RPMI8226 (cell line): ENCODE data around the gene RFC4.

Experiments used
- DNase-seq: peaks from one replicate; pipeline ENCODE4 v3.0.0-alpha.2; 2015

RFC4 gene

DNA sequence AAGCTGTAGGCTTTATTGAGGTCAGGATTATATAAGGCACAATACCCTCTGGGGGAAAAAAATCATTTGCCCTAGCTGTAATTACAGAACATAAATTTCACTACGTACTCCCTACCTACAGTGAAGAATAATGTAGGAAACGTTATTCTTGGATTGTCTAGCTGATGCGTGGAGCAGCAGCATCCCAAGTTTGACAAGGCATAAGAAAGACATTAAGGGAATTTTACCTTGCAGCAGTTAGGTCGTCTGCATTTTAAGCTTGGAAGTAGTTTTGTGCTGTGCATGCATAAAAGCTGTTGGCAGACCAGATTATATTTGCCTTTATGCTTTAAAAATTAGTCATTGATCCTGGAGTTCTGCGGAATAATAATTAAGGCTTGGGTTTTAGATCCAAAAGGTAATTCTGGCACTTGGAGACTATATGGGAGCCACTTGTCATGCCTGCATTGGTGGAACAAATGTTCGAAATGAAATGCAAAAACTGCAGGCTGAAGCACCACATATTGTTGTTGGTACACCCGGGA, 20.7 kb downstream of the RFC4 start:
- DNase-seq: no peak

DNA sequence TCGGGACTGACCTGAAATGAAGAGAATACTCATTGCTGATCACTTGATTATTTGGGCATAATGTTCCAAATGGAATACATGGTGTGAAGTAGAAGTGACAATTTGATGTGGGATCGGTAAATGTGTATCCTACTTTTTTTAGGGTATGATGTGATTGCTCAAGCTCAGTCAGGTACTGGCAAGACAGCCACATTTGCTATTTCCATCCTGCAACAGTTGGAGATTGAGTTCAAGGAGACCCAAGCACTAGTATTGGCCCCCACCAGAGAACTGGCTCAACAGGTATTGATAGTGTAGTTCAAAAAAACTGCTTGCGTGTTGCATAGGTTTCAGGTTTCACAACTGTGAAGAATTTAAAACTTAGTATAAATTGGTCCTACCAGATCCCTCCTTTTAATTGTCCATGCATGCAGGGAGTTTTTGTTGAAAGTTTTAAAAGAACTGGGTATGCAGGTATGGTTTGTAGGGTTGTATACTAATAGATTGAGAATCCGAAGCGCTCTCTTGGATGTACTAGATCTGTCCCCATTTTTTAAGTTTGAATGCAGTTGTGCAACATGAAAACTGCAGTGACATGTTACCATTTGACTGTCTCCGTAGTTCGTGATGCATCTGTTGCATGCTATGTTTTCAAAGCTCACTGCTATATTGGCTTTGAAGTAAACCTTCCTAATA, 21.3 kb downstream of the RFC4 start:
- DNase-seq: no peak

DNA sequence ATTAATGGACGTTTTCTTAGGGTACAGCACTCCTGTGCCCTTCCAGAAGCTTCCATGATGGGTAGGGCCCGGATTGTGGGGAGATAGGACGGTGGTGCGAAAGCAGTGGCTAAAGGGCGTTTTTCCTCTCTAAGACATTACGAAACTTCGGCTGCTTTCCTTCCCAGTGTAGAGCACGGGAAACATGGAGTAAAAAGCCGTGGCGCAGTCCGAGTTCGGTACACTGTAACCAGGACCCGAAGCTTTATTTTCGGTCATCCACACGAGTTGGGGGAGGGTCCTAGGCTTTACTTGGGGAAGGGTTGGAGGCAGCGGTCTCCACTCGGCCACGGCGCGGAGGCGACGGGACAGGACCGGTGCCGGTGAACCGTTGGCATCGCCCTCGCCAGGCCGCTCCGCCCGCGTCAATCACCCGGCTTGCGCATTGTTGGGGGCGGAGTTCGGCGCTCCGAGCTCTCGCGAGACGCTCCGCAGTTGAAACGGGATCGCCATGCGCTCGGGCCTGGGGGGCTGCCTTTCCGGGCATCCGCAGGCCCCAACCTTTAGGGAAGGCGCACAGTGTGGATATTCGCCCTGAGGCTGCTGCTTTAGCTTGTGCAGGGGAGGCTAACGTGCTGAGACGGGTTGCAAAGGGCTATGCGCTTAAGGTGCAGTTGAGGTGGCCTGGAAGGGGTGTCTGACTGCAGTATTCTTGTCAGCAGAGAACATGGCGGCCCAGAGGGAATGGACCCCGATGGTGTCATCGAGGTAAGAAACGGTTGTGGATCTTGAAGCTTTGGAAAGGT, 22.4 kb downstream of the RFC4 start:
- DNase-seq: peak; percentile 89

DNA sequence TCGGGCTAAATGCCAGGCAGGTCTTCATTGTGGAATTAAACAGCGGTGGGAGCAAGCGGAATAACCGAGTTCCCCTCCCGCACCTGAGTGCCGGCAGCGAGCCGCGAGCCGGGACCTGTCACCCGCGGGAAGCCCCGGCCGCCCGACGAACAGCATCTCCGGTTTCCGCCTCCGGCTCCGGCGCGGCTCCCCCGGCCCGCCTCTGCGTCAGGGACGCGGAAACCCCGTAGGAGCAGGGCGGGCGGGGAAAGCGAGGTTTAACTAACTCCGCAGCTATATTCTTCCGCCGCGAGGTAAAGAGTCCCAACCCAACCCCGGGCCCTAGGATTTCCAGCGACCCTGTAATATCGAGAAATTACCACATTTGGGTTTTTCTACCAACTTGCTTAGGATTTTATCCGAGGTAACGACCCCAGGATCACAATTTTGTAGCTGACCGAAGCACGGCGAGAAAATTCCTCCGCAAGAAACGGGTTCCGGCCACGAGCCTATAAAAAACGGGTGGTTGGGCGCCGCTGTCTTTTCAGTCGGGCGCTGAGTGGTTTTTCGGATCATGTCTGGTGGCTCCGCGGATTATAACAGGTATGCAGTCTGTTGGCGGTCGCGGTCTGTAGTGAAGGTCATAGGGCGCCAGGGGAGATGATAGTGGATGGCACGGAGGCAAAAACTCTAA, 23.1 kb downstream of the RFC4 start, which contains the start of gene EIF4A2:
Gene EIF4A2 (plus strand): TSS at position 520 of the 673 bp plus-strand sequence. CDS start 34 bp downstream, at position 554.
- DNase-seq: peak; percentile 95

DNA sequence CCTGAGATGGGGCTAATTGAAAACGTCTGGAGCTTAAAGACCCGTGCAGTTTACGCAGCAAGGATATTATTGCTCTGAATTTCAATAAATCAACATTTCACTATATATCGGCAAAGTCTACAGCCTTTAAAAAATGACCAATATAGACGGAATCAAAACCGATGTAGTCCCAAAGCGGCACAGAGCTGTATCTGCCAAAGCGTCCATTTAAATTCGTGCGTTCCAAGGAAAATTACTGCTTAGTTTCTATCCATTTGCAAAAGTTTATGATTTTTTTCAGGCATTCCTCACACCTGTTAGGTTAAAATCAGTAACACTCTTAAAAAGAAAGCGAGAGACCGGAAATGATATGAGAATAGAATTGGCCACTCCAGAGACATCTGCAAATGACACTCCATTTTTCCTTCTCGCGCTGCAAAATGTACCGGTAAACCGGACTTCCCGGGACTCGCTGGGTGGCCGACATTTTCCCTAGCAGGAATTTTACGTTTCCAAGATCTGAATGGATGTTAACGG, 23.7 kb downstream of the RFC4 start:
- DNase-seq: peak; percentile 45

DNA sequence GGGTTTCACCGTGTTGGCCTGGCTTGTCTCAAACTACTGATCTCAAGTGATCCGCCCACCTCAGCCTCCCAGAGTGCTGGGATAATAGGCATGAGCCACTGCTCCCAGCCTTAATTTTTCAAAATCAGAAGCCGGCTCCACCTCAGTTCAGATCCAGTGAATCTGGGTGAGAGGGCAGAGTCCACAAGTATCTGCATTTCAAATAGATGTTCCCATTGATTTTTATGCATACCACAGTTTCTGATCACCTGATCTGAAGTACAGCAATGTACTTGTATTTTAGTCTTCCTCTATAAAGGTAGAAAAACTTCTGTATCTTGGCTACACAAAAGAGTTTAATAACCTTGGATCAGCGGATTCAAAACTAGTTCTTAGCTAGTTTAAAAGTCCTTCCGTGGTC, 27.1 kb downstream of the RFC4 start:
- no peak for DNase-seq

DNA sequence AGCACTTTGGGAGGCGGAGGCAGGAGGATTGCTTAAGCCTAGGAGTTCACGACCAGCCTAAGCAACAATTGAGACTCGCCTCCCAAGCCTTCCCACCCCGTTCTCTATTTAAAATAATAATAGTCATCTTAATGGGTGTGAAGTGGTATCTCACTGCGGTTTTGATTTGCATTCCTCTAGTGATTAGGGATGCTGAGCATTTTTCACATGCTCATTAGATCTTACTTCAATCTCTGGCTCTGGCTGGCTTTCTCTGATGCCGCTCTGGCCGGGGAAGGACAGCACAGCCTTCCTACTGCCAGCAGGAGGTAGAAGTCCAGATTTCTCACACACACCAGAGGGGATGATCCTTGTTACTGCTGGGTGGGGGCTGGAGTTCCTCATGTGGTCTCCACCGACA, 30.3 kb downstream of the RFC4 start:
- DNase-seq: no peak

DNA sequence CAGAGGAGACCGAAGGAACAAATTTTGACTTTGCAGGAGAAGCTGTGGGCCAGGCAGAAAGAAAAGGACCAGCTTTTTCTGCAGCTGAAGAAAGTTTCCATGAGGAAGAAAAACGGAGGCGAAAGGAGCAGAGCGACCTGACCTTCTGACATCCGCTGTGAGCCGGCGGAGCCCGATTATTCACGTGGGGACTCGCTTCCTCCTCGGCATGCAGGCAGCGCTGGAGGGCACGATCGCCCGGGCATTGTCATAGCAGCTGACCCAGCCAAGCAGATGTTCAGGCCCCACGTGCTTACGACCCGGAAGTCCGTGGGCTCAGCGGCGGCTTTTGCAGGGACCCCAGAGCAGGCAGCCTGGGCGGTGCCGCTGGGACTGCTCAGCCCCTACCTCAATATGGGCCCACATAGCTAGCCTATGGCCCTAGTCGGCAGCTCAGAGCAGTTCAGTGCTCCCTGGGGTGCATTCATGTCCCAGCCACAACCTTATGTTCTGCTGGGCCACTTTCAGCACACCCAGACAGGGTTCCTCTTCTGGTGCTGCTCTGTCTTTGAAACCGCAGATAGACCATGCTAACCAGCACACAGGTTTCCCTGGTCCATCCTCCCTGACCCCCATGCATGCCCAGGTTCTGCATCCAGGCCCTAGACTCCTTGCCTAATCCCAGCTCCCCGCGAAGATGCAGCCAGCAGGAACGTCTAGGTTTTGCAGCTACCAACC, 33.4 kb downstream of the RFC4 start:
- peak; percentile 73 for DNase-seq

DNA sequence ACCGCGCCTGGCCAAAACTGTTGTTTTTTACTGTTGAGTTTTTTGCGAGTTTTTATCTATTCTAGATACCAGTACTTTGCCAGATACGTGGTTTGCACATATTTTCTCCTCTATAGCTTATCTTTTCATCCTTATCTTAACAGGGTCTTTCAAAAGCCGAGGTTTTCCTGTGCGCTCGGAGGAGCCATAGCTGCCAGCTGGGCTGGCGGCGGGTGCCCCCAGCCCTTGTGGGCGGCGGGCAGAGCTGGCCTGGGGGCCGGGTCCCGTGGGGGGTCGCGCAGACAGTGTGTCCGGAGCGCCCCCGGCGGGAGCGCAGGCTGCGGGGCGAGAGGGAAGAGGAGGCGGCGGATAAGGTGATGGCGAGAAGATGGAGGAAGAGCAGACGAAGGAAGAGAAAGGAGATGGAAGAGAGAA, 34.0 kb downstream of the RFC4 start:
- no peak for DNase-seq

DNA sequence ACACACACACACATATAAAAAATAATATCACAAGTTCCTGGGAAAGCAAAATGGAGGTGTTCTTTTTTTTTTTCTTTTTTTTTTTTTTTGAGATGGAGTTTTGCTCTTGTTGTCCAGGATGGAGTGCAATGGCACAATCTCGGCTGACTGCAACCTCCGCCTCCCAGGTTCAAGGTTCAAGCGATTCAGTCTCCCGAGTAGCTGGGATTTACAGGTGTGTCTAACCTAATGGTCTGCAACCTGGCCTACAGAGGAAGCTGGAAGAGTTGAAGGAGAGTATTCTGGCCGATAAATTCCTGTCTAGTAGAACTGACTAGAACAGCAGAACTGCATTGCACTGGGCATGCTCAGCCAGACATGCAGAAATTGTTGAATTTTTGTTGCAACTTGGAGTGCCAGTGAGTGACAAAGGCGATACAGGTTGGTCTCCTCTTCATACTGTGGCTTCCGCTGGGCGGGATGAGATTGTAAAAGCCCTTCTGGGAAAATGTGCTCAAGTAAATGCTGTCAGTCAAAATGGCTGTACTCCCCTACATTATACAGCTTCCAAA, 45.3 kb downstream of the RFC4 start:
- DNase-seq: no peak

DNA sequence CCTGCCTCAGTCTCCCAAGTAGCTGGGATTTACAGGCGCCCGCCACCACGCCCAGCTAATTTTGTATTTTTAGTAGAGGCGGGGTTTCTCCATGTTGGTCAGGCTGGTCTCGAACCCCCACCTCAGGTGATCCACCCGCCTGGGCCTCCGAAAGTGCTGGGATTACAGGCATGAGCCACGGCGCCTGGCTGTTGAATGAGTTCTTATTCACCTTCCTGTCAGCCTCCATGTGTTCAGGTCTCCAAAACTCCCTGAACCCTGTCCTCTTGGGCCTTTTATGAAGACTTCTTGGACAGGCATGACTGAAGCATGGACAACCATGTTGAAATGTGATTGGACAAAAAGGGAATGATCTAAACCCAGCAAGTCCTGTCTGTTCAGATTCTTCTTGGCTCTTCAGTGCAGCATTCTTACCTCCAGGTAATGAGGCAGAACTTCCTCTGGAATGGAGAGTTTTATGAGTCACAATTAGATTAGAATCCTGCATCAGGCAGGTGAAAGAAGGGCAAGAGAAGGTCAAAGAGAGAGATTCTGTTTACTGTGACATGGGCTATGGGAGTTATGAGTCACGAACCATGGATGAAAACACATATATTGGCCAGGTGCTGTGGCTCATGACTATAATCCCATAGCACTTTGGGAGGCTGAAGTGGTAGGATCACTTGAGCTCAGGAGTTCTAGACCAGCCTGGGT, 46.0 kb downstream of the RFC4 start:
- DNase-seq: no peak

DNA sequence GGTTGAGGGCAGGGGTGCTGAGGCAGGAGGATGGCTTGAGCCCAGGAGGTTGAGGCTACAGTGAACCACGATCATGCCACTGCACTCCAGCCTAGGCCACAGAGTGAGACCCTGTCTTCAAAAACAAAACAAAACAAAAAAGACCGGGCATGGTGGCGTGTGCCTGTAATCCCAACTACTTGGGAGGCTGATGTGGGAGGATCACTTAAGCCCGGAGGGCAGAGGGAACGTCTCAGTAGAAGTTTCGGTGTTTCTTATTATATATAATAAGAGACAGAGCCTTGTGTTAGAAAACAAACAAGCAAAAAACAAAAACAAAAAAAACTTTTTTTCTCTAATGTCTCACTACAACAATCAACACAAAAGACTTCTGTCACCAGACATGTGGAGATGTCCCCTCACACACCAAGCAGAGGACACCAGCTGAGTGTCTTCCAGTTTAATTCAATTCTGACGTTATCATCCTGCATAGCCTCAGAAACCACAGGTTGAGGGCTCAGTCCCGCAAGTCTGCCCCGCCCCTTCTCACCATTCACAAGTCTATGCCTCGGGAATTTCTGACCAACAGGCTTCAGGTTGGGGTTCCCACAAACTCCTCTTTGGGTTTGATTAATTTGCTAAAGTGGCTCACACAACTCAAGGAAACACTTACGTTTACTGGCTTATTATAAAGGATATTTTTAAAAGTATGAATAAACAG, 46.9 kb downstream of the RFC4 start:
- no peak for DNase-seq

DNA sequence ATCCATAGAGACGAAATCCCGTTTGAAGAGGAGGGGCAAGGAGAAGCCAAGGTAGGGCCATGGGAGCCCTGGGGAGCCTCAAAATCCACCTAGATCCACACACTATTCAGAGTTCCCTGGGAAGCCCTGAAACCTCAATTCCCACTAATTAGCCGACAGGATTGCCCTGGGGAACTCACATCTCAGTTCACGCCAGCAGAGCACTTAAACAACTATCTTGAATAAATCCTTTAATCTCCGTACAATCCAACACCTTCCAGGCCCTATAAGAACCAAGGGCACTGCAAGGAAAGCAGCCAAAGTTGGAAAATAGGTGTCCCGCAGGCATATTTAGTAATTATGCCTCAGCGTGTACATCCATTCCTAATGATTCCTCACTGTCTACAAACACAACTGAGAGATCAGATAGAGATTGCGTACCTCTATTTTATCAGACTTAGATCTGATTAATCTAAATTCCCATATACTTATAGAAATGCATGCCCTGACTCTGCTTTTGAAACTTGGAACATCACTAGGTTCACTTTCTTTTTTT, 48.5 kb downstream of the RFC4 start:
- no peak for DNase-seq

DNA sequence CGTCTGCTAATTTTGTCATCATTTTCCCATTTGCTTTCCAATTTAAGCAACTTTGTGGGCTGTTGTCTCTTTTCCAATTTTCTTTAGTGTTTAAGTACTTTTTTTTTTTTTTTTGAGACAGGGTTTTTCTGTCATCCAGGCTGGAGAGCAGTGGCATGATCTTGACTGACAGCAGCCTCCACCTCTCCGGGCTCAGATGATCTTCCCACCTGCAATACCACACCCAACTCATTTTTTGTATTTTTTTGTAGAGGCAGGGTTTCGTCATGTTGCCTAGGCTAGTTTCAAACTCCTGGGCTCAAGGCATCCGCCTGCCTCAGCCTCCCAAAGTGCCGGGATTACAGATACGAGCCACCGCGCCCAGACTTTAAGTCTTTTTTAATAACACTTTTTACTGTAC, 49.1 kb downstream of the RFC4 start:
- no peak for DNase-seq

DNA sequence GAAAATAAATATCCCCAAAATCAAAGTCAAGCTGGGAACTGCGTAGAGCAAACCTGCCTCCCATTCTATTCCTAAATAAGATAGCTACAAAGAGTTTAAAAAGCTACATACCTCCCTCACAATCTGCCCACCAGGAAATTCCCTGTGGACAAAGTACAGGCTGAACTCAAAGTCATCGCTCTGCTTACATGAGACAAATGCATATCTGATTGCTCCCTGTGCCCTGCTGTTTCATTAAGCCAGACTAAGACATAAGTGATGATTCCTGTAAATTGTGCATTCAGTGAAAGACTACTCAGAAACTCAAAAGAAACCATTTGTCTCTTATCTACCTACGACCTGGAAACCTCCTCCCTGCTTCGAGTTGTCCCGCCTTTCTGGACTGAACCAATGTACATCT, 51.4 kb downstream of the RFC4 start:
- DNase-seq: no peak

DNA sequence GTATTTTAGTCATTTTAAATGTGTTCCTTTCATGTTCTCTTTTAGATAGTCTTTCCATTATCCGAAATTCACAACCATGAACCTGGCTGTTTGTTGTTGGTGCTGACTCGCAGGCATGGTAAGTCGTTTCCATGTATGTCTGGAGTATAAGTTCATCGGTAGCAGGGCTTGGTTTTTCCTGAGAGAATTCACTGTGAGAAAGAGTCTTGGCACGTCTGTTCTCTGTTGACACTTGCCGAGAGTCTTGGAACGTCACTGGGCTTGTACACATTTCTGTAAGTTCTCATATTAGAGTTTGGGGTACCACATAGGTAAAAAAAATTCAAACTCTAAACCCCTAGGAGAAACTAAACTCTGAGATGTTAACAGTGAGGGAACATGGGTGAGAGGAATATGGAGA, 52.3 kb downstream of the RFC4 start:
- no peak for DNase-seq

DNA sequence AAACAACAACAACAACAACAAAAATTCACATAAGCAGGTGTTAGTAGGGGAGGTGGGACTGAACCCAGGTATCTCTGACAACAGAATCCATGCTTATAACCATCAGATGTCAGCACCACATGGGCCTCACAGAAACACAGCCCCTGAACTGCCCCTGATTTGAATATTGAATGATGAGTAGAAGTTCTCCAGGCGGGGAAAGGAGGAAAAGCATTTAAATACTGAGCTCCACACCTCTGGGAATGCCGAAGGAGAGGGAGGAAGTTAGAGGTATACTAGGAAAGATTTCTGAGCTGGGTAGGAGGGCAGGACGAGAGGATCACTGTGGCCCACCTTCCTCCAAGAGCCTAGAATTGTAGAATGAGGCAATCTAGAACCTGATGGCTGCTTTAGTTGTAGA, 54.8 kb downstream of the RFC4 start:
- DNase-seq: no peak

DNA sequence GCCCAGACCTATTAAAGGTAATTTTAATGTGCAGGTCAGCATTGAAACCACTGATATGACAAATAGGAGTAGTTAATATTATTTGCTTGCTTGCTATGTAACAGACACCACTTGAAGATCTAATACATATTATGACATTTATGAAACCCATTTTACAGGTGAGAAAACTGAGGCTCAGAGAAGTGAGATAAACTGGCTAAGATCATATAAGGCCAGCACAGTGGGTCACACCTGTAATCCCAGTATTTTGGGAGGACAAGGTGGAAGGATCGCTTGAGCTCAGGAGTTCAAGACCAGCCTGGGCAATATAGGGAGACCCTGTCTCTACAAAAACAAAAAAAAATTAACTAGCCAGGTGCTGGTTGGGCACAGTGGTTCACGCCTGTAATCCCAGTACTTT, 56.0 kb downstream of the RFC4 start:
- DNase-seq: no peak

DNA sequence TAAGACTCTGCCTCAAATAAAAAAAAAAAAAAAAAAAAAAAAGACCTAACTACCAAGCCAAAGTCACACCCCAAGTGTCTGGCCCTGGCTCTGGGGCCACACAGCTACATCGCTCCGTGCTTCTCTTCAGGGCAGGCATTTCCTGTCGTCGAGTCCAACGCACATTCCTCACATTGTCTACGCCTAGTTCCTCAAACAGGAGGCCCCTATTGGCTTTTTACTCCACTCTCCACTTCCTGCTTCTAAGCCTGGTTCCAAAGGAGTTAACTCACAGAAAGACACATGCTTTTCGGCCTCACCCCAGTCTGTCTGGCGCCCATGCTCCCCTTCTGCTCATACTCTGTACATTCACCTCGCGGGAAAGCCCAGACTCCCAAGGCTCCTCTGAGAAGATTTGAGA, 60.3 kb downstream of the RFC4 start:
- DNase-seq: peak; percentile 33

DNA sequence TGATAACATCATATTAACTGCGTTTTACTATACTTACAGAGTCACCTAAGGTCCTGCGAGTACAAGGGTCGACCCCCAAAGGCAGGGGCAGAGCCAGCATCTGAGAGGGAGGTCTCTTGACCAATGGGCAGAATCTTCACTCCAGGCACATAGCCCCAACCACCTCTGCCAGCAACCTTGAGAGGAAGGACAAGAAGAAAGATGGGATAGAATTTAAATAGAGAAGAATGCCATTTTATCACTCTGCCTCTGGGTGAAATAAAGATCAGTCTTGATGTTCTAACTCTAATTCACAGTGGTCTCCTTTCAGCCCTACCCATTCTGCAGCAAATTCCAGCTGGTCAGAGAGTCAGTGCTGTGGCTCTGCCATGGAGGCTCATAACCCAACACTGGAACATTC, 62.6 kb downstream of the RFC4 start:
- no peak for DNase-seq
